Measurements from ENCODE around the gene SARM1.

SARM1 gene

GRCh38 chr17:28342313-28342712 lies 29.2 kb upstream of the SARM1 start:
- no peak for DNase-seq

- DNase-seq, result no peak
Observed at GRCh38 chr17:28343491-28343932, 28.0 kb upstream of the SARM1 start.

GRCh38 chr17:28344011-28344410 lies 27.5 kb upstream of the SARM1 start:
- no peak for DNase-seq

- no peak for DNase-seq
Observed at GRCh38 chr17:28344435-28344901, 27.0 kb upstream of the SARM1 start.

GRCh38 chr17:28345419-28346198 lies 25.9 kb upstream of the SARM1 start:
- no peak for DNase-seq

- DNase-seq, result no peak
Observed at GRCh38 chr17:28346199-28346580, 25.3 kb upstream of the SARM1 start.

- DNase-seq, result no peak
Observed at GRCh38 chr17:28346746-28347246, 24.7 kb upstream of the SARM1 start.

GRCh38 chr17:28347261-28347891 lies 24.1 kb upstream of the SARM1 start:
- DNase-seq, result no peak

GRCh38 chr17:28348979-28349378 lies 22.5 kb upstream of the SARM1 start:
- DNase-seq, result no peak

GRCh38 chr17:28350271-28350670 lies 21.2 kb upstream of the SARM1 start:
- DNase-seq, result no peak

GRCh38 chr17:28357061-28357900 lies 14.2 kb upstream of the SARM1 start, which contains the start of gene POLDIP2:
Gene POLDIP2, minus strand, starts transcription at chr17:28357527. Its CDS starts 79 bp downstream, at chr17:28357448.
- peak; percentile 95 for DNase-seq

- DNase-seq, result no peak
Observed at GRCh38 chr17:28357901-28358197, 13.6 kb upstream of the SARM1 start.

GRCh38 chr17:28363186-28363585 lies 8.3 kb upstream of the SARM1 start:
- no peak for DNase-seq

- DNase-seq, result no peak
Observed at GRCh38 chr17:28363776-28364650, 7.5 kb upstream of the SARM1 start.

- no peak for DNase-seq
Observed at GRCh38 chr17:28364665-28365363, 6.7 kb upstream of the SARM1 start, which contains the start of gene SEBOX. Gene SEBOX, minus strand, starts transcription at chr17:28365199. Its CDS starts 48 bp downstream, at chr17:28365151.

GRCh38 chr17:28365487-28365886 lies 6.0 kb upstream of the SARM1 start:
- DNase-seq, result no peak

GRCh38 chr17:28366605-28367004 lies 4.9 kb upstream of the SARM1 start:
- DNase-seq, result no peak

GRCh38 chr17:28367641-28368305 lies 3.7 kb upstream of the SARM1 start:
- no peak for DNase-seq

- no peak for DNase-seq
Observed at GRCh38 chr17:28368306-28368831, 3.1 kb upstream of the SARM1 start.

- no peak for DNase-seq
Observed at GRCh38 chr17:28368915-28369683, 2.4 kb upstream of the SARM1 start.

All from activated gamma-delta T cell treated with Interleukin-2 at 50 U/mL for 16 hours (primary cell).